Aorta (tissue), 5 donors: ENCODE measurements around the gene TRIM7. TPM values are rescaled to one million over a fixed set of nuclear protein-coding genes. Genes with fewer than 3 reads are reported as not detected.

Source experiments
- ATAC-seq: fragments of 200-7000 bp; cut with Tn5 transposase; one replicate; pipeline ENCODE4 v1.9.1; 2022; ENCODE audit warnings: moderate library complexity; ENCODE audit not compliant: low FRiP score
- DNase-seq, 2 donors: peaks; one replicate each; pipeline ENCODE4 v3.0.0-alpha.2; 2020
- H3K27ac ChIP-seq, 2 donors: one replicate each; pipeline ENCODE4 v1.5.1; 2013; ENCODE audit warnings: low read length in 2 of 2, mild to moderate bottlenecking in 2 of 2, moderate library complexity in 2 of 2, control low read depth in 1 of 2, inconsistent platforms in 1 of 2, low read depth in 1 of 2
- H3K27me3 ChIP-seq, 2 donors: one replicate each; pipeline ENCODE4 v1.6.1; 2013; ENCODE audit warnings: control low read depth in 1 of 2, low read length in 1 of 2, mild to moderate bottlenecking in 1 of 2, moderate library complexity in 1 of 2; ENCODE audit not compliant: insufficient read depth in 2 of 2, control insufficient read depth in 1 of 2
- H3K36me3 ChIP-seq, 2 donors: one replicate each; pipeline ENCODE4 v1.6.1; 2013; ENCODE audit warnings: control low read depth in 1 of 2, low read length in 1 of 2, mild to moderate bottlenecking in 1 of 2; ENCODE audit not compliant: insufficient read depth in 2 of 2, control insufficient read depth in 1 of 2
- H3K4me1 ChIP-seq, 2 donors: one replicate each; pipeline ENCODE4 v1.6.1; 2013; ENCODE audit warnings: low read length in 2 of 2, control low read depth in 1 of 2, mild to moderate bottlenecking in 1 of 2, moderate library complexity in 1 of 2; ENCODE audit not compliant: insufficient read depth in 2 of 2, control insufficient read depth in 1 of 2
- H3K4me3 ChIP-seq, 2 donors: one replicate each; pipeline ENCODE4 v1.5.1; 2013; ENCODE audit warnings: low read length in 2 of 2, control low read depth in 1 of 2, mild to moderate bottlenecking in 1 of 2
- H3K9me3 ChIP-seq: one replicate; pipeline ENCODE4 v1.6.1; 2013; ENCODE audit warnings: mild to moderate bottlenecking, low read length; ENCODE audit not compliant: control insufficient read depth
- WGBS, 2 donors: extraction: QIAGEN DNeasy Blood & Tissue Kit; methylation state at CpG; one replicate each; pipeline ENCODE4 v1.1.7; 2013; 5-methylcytosine and 5-hydroxymethylcytosine counted together
- intact Hi-C, 2 donors: fragments of 100-400 bp; cut with DNase I; formaldehyde crosslinking; loops; one replicate each; pipeline versions ENCODE4 v1.14.2 to v1.15.0; 2022
- polyA plus RNA-seq, 2 donors: library from polyadenylated mRNA; stranded (reverse); fragments of 200-250 nt; gene quantifications; one replicate each; pipeline ENCODE4 v1.2.3, GENCODE V29; 2013
- total RNA-seq, 2 donors: library from RNA; stranded (reverse); fragmentation: NEBNext Ultra II Directional; extraction: Animal tissue kit (Norgen Biotek cat#: 25700); gene quantifications; one replicate each; pipeline ENCODE4 v1.2.1, GENCODE V29; 2021
- donor health status: healthy with polysubstance abuse.
- donor health status: Bipolar disorder and iron deficiency.
- donor health status: DM: no; HTN: no; CAD: no.
- donor health status: DM: no; HTN: no; CAD: no.
- donor health status: DM: yes; HTN: yes; CAD: no.

TRIM7 gene
- total and polyA plus RNA-seq, 4 donors: 3.0 to 6.9 (median 5.3) TPM

GRCh38 chr5:181241393-181241975 is 36.5 kb upstream of the TRIM7 start:
- H3K4me3 ChIP-seq: no peak overlapping the region
- H3K27me3 ChIP-seq: no peaks in the 10 kb centered on the region
- H3K4me1 ChIP-seq: no peaks in the 10 kb centered on the region
- DNase-seq (peak in 1 of 2 donors; percentile 57), ATAC-seq (no peak)
- H3K9me3 ChIP-seq: no peaks in the 10 kb centered on the region
- 43 to 51% methylated on average over 5 to 6 of the region's 6 CpGs for WGBS, 2 donors
- H3K27ac ChIP-seq: no peak overlapping the region
- H3K36me3 ChIP-seq: peaks cover 6 to 25% of the 10 kb centered on the region in 2 donors
- intact Hi-C loops: loop anchor here in 1 of 2 donors (10.0 kb wide), 1 partner anchor 437 kb away; the partner anchor contains the start of gene MGAT1

- WGBS, 2 donors: 89 to 90% methylated on average over 9 of the region's 9 CpGs
- intact Hi-C loops: no loop called here
- H3K36me3 ChIP-seq: peaks cover 6 to 26% of the 10 kb centered on the region in 2 donors
- ATAC-seq (no peak), DNase-seq (peak in 1 of 2 donors; percentile 39)
- H3K4me3 ChIP-seq: no peak overlapping the region
- no peaks in the 10 kb centered on the region for H3K9me3 ChIP-seq
- H3K27me3 ChIP-seq: no peaks in the 10 kb centered on the region
- H3K27ac ChIP-seq: no peak overlapping the region
- H3K4me1 ChIP-seq: no peaks in the 10 kb centered on the region
Measured at GRCh38 chr5:181239062-181239663, 34.2 kb upstream of the TRIM7 start.

GRCh38 chr5:181237729-181238385 is 32.9 kb upstream of the TRIM7 start:
- DNase-seq: no peak

GRCh38 chr5:181236954-181237641 is 32.1 kb upstream of the TRIM7 start:
- Histone ChIP-seq H3K27me3 (no peaks in the 10 kb centered on the region), H3K4me1 (no peaks in the 10 kb centered on the region), H3K9me3 (no peaks in the 10 kb centered on the region), H3K36me3 (peaks cover 6 to 27% of the 10 kb centered on the region in 2 donors), H3K27ac (no peak overlapping the region), H3K4me3 (no peak overlapping the region)
- ATAC-seq (no peak), DNase-seq (no peak)
- WGBS, 2 donors: 75 to 78% methylated on average over 10 of the region's 10 CpGs
- intact Hi-C loops: no loop called here

More at GRCh38 chr5:181237729-181238385, 32.9 kb upstream of the TRIM7 start:
- 85 to 88% methylated on average over 5 of the region's 5 CpGs for WGBS, 2 donors
- Histone ChIP-seq H3K4me3 (no peak overlapping the region), H3K9me3 (no peaks in the 10 kb centered on the region), H3K27ac (no peak overlapping the region), H3K27me3 (no peaks in the 10 kb centered on the region), H3K4me1 (no peaks in the 10 kb centered on the region), H3K36me3 (peaks cover 6 to 26% of the 10 kb centered on the region in 2 donors)
- ATAC-seq: no peak
- intact Hi-C loops: no loop called here

- no peaks in the 10 kb centered on the region for H3K27me3 ChIP-seq
- H3K36me3 ChIP-seq: peaks cover 6 to 25% of the 10 kb centered on the region in 2 donors
- no peak overlapping the region for H3K27ac ChIP-seq
- H3K4me3 ChIP-seq: no peak overlapping the region
- DNase-seq (no peak), ATAC-seq (no peak)
- no peaks in the 10 kb centered on the region for H3K4me1 ChIP-seq
- intact Hi-C loops: no loop called here
- WGBS, 2 donors: 74 to 80% methylated on average over 6 of the region's 6 CpGs
- no peaks in the 10 kb centered on the region for H3K9me3 ChIP-seq
Measured at GRCh38 chr5:181236471-181236870, 31.5 kb upstream of the TRIM7 start.

GRCh38 chr5:181235689-181236366 is 30.8 kb upstream of the TRIM7 start:
- intact Hi-C loops: no loop called here
- H3K4me3 ChIP-seq: no peak overlapping the region
- H3K4me1 ChIP-seq: no peaks in the 10 kb centered on the region
- no peaks in the 10 kb centered on the region for H3K9me3 ChIP-seq
- no peak for ATAC-seq
- no peaks in the 10 kb centered on the region for H3K27me3 ChIP-seq
- H3K36me3 ChIP-seq: peaks cover 6 to 23% of the 10 kb centered on the region in 2 donors
- WGBS, 2 donors: 64 to 71% methylated on average over 5 of the region's 5 CpGs
- DNase-seq: no peak
- no peak overlapping the region for H3K27ac ChIP-seq

GRCh38 chr5:181235323-181235688 is 30.3 kb upstream of the TRIM7 start:
- Histone ChIP-seq H3K9me3 (no peaks in the 10 kb centered on the region), H3K4me1 (no peaks in the 10 kb centered on the region), H3K27me3 (no peaks in the 10 kb centered on the region), H3K27ac (no peak overlapping the region), H3K36me3 (peaks cover 6 to 23% of the 10 kb centered on the region in 2 donors), H3K4me3 (no peak overlapping the region)
- intact Hi-C loops: no loop called here
- DNase-seq (no peak), ATAC-seq (no peak)
- 75 to 77% methylated on average over 5 of the region's 5 CpGs for WGBS, 2 donors

- intact Hi-C loops: no loop called here
- 83 to 84% methylated on average over 22 of the region's 22 CpGs for WGBS, 2 donors
- H3K9me3 ChIP-seq: no peaks in the 10 kb centered on the region
- H3K27me3 ChIP-seq: no peaks in the 10 kb centered on the region
- no peaks in the 10 kb centered on the region for H3K4me1 ChIP-seq
- ATAC-seq (no peak), DNase-seq (no peak)
- H3K27ac ChIP-seq: no peak overlapping the region
- no peak overlapping the region for H3K4me3 ChIP-seq
- H3K36me3 ChIP-seq: peaks cover 6 to 23% of the 10 kb centered on the region in 2 donors
Measured at GRCh38 chr5:181234455-181235306, 29.7 kb upstream of the TRIM7 start.
